Brain pericyte (primary cell): ENCODE data around the gene MGMT.

ENCODE experiments used
- DNase-seq: peaks from one replicate; pipeline ENCODE4 v3.0.0-alpha.2; 2012; ENCODE audit warnings: low read depth, low spot score

MGMT gene

GRCh38 chr10:129771576-129771975 lies 304.5 kb downstream of the MGMT start:
- DNase-seq = no peak

GRCh38 chr10:129771991-129772431 lies 305.0 kb downstream of the MGMT start:
- no peak for DNase-seq

- no peak for DNase-seq
These were observed 305.7 kb downstream of the MGMT start for GRCh38 chr10:129772468-129773358.

GRCh38 chr10:129773359-129773990 lies 306.4 kb downstream of the MGMT start:
- DNase-seq = no peak

GRCh38 chr10:129774082-129774735 lies 307.2 kb downstream of the MGMT start:
- DNase-seq = no peak

- DNase-seq = no peak
These were observed 307.8 kb downstream of the MGMT start for GRCh38 chr10:129774736-129775401.

- DNase-seq = no peak
These were observed 308.6 kb downstream of the MGMT start for GRCh38 chr10:129775681-129776080.

- DNase-seq = no peak
These were observed 310.6 kb downstream of the MGMT start for GRCh38 chr10:129777687-129778086.

GRCh38 chr10:129778571-129778970 lies 311.5 kb downstream of the MGMT start:
- no peak for DNase-seq

- DNase-seq = no peak
These were observed 312.4 kb downstream of the MGMT start for GRCh38 chr10:129779126-129780111.

- no peak for DNase-seq
These were observed 313.2 kb downstream of the MGMT start for GRCh38 chr10:129780198-129780597.

GRCh38 chr10:129780901-129781795 lies 314.1 kb downstream of the MGMT start:
- no peak for DNase-seq

GRCh38 chr10:129784291-129784690 lies 317.2 kb downstream of the MGMT start:
- no peak for DNase-seq

GRCh38 chr10:129784891-129785290 lies 317.9 kb downstream of the MGMT start:
- no peak for DNase-seq

GRCh38 chr10:129785536-129785981 lies 318.5 kb downstream of the MGMT start:
- no peak for DNase-seq

GRCh38 chr10:129786216-129786615 lies 319.2 kb downstream of the MGMT start:
- DNase-seq = no peak

- DNase-seq = no peak
These were observed 320.5 kb downstream of the MGMT start for GRCh38 chr10:129787557-129787956.

GRCh38 chr10:129788215-129788614 lies 321.2 kb downstream of the MGMT start:
- DNase-seq = no peak

GRCh38 chr10:129790715-129791446 lies 323.8 kb downstream of the MGMT start:
- no peak for DNase-seq
